C4-2B (cell line): ENCODE data around the gene HES5.

Experiments
- H3K27ac ChIP-seq: fragments of 450-650 bp; 2 replicates; pipeline ENCODE4 v1.5.1; 2017
- CTCF ChIP-seq: fragments of 450-650 bp; conservative IDR thresholded peaks from 2 replicates; pipeline ENCODE4 v1.5.1; 2017; ENCODE audit warnings: mild to moderate bottlenecking
- ZFX ChIP-seq: fragments of 450-650 bp; IDR thresholded peaks from 2 replicates; pipeline ENCODE4 v1.6.1; 2017

HES5 gene

GRCh38 chr1:2496746-2497145 lies 33.3 kb downstream of the HES5 start:
- H3K27ac ChIP-seq = no peak overlapping the region
- TF ChIP-seq CTCF (no peak), ZFX (no peak)

GRCh38 chr1:2496087-2496622 lies 33.9 kb downstream of the HES5 start:
- TF ChIP-seq ZFX (no peak), CTCF (no peak)

GRCh38 chr1:2495546-2495945 lies 34.5 kb downstream of the HES5 start:
- no peak overlapping the region for H3K27ac ChIP-seq
- TF ChIP-seq CTCF (no peak), ZFX (no peak)

More at GRCh38 chr1:2496087-2496622, 33.9 kb downstream of the HES5 start:
- H3K27ac ChIP-seq = no peak overlapping the region

- TF ChIP-seq CTCF (no peak), ZFX (no peak)
These were observed 35.0 kb downstream of the HES5 start for GRCh38 chr1:2495026-2495425.

GRCh38 chr1:2494323-2494693 lies 35.8 kb downstream of the HES5 start:
- TF ChIP-seq ZFX (no peak), CTCF (no peak)
- peak overlapping the region; percentile 42 for H3K27ac ChIP-seq

More at GRCh38 chr1:2495026-2495425, 35.0 kb downstream of the HES5 start:
- H3K27ac ChIP-seq = peak overlapping the region; percentile 42; the same call in 1 of the 2 replicates

- TF ChIP-seq ZFX = no peak
- TF ChIP-seq CTCF = no peak
- peak overlapping the region; percentile 42 for H3K27ac ChIP-seq
These were observed 36.3 kb downstream of the HES5 start for GRCh38 chr1:2493691-2494322.

- TF ChIP-seq CTCF (no peak), ZFX (no peak)
- no peak overlapping the region for H3K27ac ChIP-seq
These were observed 36.8 kb downstream of the HES5 start for GRCh38 chr1:2493218-2493617.
